G401 (cell line): ENCODE data around the gene MORF4L1. TPM values are rescaled to one million over a fixed set of nuclear protein-coding genes. Genes with fewer than 3 reads are reported as not detected.
"Not testable (repeated sequence)": the region's sequence is repeated elsewhere in the genome, so short reads cannot be mapped to it uniquely, and the experiment has no call there.

Source experiments
- DNase-seq: peaks from one replicate; pipeline ENCODE4 v3.0.0-alpha.2; 2015; ENCODE audit warnings: low spot score
- in situ Hi-C: cut with HindIII; loops from 2 replicates; pipeline ENCODE4 v1.10.0; 2016; ENCODE audit warnings: low sequenced_read_pairs, mixed read lengths
- total RNA-seq: library from RNA; depleted of rRNA; stranded (reverse); fragments of >200 nt; shearing (Covaris generic); gene quantifications from 2 replicates; pipeline ENCODE4 v1.2.3, GENCODE V29; 2014; rRNA removed

MORF4L1 gene, protein sequence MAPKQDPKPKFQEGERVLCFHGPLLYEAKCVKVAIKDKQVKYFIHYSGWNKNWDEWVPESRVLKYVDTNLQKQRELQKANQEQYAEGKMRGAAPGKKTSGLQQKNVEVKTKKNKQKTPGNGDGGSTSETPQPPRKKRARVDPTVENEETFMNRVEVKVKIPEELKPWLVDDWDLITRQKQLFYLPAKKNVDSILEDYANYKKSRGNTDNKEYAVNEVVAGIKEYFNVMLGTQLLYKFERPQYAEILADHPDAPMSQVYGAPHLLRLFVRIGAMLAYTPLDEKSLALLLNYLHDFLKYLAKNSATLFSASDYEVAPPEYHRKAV
- 654 and 661 TPM in 2 replicates for total RNA-seq

DNA sequence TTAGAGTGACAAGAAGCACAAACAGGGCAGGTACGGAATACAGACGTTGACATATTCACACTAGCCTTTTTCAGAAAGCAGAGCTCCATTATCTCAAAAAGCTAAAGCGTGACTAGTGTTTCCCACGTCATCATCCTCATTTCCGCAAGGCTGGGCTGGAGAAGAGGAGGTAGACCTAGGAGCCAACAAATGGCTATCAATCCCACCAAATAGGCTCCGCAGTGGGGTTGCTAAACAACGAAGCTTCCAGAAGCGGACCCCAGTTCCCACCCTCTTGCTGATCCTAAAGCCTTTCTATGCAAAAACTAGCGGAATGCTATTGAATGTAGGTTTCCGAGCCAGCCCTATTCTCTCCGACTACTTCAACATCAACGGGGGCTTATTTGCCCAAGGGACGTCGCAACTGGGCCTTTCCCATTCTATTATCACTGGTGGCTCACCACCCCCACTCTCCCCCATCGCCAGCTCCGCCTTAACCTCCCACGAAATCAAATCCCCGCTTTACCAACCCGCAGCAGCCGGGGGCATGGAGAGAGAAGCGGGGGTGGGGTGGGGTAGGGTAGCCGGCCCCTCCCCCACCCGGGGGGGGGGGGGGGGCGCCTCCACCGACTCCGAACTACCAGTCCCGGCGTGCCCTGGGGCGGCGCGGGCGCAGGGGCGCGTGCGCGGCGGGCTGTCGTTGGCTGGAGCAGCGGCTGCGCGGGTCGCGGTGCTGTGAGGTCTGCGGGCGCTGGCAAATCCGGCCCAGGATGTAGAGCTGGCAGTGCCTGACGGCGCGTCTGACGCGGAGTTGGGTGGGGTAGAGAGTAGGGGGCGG lies at the start of gene MORF4L1:
Gene MORF4L1 (plus strand): TSS at position 736 of the 817 bp plus-strand sequence. CDS start 128 bp downstream, outside the sequence.
- in situ Hi-C loops, result no loop called here
- DNase-seq, result peak; percentile 93

DNA sequence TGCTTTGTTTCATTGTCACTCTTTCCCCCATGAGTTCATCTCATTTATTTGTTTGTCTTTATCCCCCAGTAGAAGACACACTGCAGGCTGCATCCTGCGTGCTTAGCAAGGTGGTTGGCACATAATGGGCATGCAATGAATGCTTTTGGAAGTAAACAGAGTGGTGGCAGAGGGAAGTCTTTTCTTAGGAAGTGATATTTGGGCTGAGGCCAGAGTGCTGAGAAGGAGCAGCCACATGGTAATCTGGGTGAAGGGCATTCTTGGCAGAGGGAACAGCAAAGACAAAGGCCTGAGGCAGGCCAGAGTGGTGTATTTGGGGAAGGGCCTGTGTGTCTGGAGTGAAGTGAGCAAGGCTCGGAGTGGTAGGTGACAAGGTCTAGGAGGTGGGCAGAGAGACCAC lies 43.8 kb upstream of the MORF4L1 start:
- DNase-seq, result peak; percentile 25
- in situ Hi-C loops, result no loop called here

DNA sequence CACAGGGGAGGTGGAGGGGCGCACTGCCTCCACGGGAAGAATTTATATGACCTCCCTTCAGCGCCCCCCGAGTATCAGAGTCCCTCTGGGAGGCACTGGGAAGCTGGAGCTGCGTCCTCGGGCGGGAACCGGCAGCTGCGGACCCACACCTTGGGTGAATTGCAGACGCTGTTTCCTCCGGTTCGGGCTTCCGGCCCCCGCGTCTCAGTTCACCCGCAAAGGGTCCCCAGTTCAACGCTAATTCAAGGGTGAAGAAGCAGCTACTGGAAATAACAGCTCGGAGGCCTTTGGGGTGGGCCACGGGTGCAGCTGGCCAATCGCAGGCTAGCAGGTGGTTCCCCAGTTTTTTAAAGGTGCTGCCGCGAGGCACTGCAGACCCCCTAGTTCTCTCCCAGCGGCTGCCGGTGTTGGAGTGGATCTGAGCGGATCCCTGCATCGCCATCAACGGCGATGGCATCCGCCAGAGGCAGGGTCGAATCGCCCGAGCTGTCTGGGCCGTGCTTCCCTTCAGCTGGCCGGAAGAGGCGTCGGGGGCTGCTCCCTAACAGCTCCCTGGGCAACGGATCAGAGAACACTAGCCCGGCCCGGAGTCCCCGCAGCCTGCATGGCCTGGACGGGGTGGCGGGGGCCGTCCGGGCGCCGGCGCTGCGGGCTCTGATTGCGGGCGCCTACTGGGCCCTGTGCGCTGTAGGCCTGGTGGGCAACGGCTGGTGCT lies 42.0 kb upstream of the MORF4L1 start:
- DNase-seq, result no peak
- in situ Hi-C loops, result no loop called here

DNA sequence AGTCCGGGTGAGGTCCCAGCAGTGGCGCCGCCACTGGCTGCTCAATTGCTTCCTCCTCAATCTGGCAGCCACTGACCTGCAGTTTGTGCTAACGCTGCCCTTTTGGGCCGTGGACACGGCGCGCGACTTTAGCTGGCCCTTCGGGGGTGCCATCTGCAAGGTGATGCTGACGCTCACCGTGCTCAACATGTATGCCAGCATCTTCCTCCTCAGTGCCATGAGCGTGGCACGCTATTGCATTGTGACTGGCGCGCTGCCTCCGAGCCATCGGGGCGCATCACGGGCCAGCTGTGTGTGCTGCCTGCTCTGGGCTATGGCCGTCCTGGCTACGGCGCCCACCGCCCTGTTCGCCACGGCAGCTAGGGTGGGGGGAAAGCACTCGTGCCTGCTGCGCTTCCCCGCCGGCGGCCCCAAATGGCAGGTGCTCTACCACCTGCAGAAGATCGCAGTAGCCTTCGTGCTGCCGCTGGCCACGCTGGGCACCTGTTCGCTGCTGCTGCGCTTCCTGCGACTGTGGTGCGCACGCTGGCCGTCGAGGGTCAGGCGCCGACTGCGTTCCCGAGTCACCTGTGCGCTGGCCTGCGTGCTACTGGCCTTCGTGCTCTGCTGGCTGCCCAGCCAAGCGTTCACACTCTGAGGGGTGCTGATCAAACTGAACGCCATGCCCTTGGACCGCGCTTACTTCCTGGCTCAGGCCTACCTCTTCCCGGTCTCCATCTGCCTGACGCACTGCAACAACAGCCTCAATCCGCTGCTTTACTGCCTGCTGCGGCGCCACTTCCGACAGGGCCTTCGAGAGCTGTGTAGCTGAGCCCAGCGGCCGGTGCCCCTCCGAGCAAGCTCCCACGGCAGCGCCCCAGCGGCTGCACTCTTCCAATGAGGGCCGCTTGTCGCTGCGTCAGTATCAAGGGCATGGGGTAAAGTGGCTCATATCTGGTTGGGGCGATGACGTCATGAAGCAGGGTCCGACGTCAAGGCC lies 41.2 kb upstream of the MORF4L1 start:
- in situ Hi-C loops, result no loop called here
- no peak for DNase-seq

DNA sequence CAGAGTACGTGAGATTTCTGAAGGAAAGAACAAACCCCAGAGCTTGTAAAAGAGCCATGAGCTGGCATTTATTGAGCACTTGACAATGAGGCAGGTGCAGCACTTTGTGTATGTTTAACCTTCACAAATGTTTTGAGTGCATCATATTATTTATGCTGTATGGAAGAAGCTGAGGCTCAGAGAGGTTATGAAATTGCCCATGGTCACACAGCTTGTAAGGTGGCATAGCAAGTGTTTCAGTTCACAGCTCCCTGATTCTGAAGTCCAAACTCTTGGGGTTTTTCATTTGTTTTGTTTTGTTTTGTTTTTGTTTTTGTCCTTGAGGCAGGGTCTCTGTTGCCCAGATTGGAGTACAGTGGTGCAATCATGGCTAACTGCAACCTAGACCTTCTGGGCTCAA lies 36.4 kb upstream of the MORF4L1 start:
- no peak for DNase-seq
- in situ Hi-C loops, result no loop called here

DNA sequence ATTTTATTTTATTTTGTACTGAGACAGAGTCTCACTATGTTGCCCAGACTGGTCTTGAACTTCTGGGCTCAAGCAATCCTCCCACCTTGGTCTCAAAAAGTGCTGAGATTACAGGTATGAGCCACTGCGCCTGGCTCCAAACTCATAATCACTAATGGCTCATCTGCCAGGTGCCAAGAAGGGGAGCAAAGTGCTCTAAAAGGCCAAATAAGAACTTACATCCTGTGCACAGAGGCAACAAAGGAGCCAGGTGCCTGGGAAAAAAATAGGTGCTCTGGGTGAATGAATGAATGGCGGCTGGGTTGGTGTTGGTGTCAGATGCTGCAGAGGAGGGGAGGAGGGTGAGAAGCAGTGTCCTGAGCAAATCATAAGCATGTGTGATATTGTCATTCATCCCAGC lies 35.6 kb upstream of the MORF4L1 start:
- no peak for DNase-seq
- in situ Hi-C loops, result no loop called here

DNA sequence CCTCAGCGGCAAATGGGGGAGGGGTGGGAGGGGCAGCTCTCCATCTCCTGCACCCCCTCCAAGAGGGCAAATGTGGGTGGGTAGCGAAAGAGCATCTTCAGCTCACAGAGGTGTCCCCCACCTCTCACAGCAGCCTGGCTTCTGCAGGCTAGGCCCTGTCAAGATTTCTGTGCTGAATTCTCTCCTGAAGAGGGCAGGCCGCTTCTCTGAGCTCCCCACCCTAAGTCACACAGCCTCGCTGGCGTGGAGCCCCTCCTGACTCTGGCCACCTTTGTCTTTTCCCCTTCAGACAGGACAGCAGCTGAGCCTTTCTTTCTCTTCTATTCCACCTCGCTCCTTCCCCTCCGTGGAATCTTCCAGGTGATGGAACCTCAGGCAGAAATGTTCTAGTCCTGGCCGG lies 35.1 kb upstream of the MORF4L1 start:
- in situ Hi-C loops, result no loop called here
- DNase-seq, result no peak

DNA sequence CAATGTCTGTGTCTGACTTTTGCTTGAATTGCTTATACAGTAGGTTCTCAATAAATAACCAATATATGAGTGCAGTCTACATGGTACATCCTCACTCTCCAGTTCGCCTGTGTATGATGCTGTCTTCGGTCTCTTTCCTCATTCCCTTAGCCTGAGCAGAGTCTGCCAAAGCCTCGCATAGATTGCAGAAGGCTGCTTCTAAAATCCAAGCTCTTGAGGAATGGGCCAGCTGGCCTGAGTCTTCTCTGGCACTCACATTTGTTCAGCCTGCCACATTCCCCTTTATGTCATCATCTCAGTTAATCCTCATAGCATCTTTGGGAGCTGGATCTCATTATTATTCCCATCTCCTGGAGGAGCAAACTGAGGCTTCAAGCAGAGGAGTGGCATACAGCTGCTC lies 34.2 kb upstream of the MORF4L1 start:
- peak; percentile 71 for DNase-seq
- in situ Hi-C loops, result no loop called here

DNA sequence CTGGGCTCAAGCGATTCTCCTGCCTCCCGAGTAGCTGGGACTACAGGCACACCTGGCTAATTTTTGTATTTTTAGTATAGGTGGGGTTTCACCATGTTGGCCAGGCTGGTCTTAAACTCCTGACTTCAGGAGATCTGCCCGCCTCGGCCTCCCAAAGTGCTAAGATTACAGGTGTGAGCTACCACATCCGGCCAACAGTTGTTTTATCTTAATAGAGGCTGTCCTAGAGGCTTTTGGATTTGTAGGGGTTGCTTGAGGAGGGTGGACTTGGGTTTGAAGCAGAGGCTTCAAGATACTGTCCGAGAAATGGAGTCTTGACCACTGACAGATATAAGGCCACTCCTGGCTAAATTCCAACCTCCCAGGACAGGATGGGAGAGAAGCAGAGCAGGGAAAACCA lies 33.5 kb upstream of the MORF4L1 start:
- in situ Hi-C loops, DNase-seq: not testable (repeated sequence)

DNA sequence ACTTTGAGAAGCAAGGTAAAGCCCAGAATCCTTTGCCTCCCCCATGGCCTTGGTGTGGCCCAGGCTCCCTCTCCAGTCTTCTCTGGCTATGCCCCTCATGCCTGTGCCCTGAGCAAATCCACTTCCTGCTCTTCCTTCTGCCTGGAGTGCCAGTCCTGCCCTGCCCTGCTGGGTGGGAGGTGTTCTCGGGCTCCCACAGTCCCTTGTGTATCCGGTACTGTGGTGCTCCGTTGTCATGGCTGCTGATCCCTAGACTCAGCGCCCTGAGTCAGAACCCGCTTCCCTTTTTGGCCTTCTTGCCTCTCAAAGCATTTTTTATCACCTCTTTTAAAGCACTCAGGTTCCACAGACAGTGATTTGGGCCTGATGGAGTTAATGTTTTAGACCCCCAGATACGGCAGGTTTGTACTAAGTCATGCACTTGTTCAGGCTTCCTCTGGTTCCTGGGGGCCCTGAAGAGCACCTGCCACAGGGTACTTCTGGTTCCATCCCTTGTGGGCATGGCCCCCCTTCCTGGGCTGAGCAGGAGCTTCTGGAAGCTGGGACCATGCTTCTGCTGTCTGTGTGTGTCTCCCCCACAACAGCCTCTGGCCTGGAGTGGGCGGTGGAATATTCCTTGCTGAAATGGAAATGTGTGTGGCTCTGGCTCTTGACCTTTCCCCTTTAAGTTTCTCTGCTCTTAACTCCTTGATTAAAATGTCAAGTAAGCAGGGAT lies 31.9 kb upstream of the MORF4L1 start:
- no peak for DNase-seq
- in situ Hi-C loops, result no loop called here

DNA sequence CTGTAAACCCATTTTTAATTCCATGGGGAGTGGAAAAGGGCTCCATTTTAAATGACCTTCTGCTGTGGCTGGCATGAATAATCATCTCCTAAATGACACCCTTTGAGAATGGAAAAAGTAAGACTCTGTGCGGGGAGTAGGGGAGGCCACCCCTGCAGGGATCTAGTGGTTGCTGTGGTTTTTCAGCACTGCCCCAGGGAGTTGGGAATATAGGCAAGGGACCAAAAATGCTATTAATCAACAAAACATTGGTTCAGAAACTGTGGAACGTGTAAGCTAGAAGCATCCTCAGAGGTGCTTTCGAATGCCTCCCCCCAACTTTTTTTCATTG lies 31.3 kb upstream of the MORF4L1 start:
- no peak for DNase-seq
- in situ Hi-C loops, result no loop called here

DNA sequence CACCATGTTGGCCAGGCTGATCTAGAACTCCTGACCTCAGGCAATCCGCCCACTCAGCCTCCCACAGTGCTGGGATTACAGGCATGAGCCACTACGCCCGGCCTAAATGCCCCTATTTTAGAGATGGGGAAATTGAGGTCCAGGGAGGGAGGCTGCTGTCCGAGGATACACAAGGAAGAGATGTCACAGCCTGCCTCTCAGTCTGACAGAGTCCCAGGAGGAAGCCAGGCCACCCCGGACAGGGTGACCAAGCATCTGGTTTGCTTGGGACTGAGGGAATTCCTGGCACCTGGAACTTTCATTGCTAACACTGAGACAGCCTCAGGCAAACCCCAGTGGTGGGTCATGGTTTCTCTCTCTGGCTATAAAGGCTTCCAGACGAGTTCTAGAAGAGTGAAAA lies 30.8 kb upstream of the MORF4L1 start:
- no peak for DNase-seq
- in situ Hi-C loops, result no loop called here

DNA sequence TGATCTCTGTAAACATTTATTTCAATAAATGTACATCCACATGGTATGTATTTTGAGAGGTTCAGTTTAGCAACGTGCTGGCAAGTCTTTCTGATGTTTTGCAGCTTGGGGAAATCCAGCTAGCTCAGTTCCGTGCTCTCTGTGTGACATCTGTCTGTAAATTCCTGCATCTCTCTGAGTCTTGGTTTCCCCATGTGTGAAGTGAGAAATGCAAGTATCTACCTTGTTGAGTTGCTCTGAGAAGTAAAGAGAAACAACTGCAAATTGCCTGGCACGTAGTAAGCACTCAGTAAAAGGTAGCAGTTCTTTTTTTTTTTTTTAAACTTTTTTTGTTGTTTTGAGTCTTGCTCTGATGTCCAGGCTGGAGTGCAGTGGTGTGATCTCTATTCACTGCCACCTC lies 30.2 kb upstream of the MORF4L1 start:
- in situ Hi-C loops, result no loop called here

DNA sequence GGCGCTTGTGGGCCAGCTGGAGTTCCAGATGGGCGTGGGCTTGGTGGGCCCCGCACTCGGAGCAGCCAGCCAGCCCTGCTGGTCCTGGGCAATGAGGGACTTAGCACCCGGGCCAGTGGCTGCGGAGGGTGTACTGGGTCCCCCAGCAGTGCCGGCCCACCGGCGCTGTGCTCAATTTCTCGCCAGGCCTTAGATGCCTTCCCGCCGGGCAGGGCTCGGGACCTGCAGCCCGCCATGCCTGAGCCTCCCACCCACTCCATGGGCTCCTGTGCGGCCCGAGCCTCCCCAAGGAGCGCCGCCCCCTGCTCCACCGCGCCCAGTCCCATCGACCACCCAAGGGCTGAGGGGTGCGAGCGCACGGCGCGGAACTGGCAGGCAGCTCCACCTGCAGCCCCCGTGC lies 25.8 kb upstream of the MORF4L1 start:
- in situ Hi-C loops, result not testable (repeated sequence)

More for the DNA sequence above, 30.2 kb upstream of the MORF4L1 start:
- DNase-seq, result no peak

DNA sequence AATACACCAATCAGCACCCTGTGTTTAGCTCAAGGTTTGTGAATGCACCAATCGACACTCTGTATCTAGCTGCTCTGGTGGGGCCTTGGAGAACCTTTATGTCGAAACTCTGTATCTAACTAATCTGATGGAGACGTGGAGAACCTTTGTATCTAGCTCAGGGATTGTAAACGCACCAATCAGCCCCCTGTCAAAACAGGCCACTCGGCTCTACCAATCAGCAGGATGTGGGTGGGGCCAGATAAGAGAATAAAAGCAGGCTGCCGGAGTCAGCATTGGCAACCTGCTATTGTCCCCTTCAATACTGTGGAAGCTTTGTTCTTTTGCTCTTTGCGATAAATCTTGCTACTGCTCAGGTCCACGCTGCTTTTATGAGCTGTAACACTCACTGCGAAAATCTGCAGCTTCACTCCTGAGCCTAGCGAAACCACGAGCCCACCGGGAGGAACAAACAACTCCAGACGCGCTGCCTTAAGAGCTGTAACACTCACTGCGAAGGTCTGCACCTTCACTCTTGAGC lies 25.2 kb upstream of the MORF4L1 start:
- DNase-seq, in situ Hi-C loops: not testable (repeated sequence)

More for the DNA sequence above, 25.8 kb upstream of the MORF4L1 start:
- not testable (repeated sequence) for DNase-seq

DNA sequence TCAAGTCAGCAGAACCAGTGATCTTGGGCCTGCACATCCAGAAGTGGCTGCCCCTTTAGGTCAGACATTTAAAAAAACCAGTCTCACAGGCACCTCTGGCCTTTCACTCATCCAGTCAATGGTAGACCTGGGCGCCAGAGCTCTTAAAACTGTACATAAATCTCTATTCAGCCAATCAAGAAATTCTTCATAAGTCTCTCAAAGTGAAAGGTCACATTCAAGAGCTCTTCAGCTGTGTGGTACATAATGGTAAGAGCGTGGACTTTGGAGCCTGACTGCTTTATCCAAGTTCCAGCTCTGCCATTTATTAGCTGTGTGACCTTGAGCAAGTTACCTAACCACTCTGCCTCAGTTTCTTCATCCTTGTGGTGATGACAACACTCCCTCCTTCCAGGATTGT lies 22.3 kb upstream of the MORF4L1 start:
- in situ Hi-C loops, result no loop called here
- no peak for DNase-seq

DNA sequence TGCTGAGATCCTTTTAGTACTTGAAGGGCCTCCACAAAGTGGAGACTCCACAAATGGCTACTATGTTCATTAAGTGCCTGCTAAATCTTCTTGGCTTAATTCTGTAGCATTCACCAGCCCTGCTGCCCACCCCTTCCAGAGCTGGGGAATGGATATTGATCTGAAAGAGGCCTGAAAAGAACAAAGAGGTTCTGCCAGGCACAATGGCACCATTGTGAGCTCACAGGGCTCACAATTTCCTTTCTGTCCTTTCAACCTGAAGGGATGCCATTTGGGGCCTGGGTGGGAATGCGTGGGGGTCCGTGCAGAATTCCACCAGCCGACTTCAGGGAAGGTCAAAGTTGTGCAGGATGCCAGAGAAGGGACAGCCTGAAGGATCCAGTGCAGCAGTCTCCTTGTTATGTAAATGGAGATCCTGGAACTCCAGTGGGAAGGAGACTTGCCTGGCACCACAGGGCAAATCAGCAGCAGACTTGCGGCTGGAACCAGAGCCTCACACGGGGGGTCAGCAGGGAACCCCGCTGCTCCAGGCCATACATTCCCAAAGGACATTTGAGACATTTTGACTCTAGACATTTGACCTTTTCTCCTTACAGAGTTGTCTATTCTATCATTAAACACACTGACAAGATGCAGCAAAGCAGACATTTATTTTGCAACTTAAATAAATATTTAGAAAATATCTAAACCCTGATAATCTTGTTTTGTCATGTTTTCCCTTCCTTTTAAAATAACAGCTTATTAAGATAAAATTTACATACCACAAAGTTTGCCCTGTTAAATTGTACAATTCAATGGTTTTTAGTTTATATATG lies 21.5 kb upstream of the MORF4L1 start:
- in situ Hi-C loops, result no loop called here
- no peak for DNase-seq
